NCI-H460 (cell line): ENCODE data around the gene PRR29. TPM values are rescaled to one million over a fixed set of nuclear protein-coding genes. Genes with fewer than 3 reads are reported as not detected.

Experiments
- DNase-seq: peaks from one replicate; pipeline ENCODE4 v3.0.0-alpha.2; 2016; ENCODE audit warnings: low read depth; ENCODE audit errors: extremely low read depth
- total RNA-seq: library from RNA; depleted of rRNA; stranded (reverse); fragments of >200 nt; shearing (Covaris generic); gene quantifications from 2 replicates; pipeline ENCODE4 v1.2.3, GENCODE V29; 2014; rRNA removed

The PRR29 gene
- total RNA-seq, 1 experiment from 2014 or later, result not detected

GRCh38 chr17:64038331-64039105 is 40.4 kb downstream of the PRR29 start:
- no peak for DNase-seq

GRCh38 chr17:64039106-64039400 is 40.9 kb downstream of the PRR29 start:
- no peak for DNase-seq

GRCh38 chr17:64040206-64040605 is 42.1 kb downstream of the PRR29 start:
- DNase-seq, result no peak

- DNase-seq, result no peak
Measured at GRCh38 chr17:64041912-64042311, 43.8 kb downstream of the PRR29 start.

- DNase-seq, result no peak
Measured at GRCh38 chr17:64042700-64043485, 44.7 kb downstream of the PRR29 start.

- DNase-seq, result no peak
Measured at GRCh38 chr17:64045176-64045575, 47.0 kb downstream of the PRR29 start.

- DNase-seq, result no peak
Measured at GRCh38 chr17:64048805-64049204, 50.7 kb downstream of the PRR29 start.

GRCh38 chr17:64051153-64051552 is 53.0 kb downstream of the PRR29 start:
- no peak for DNase-seq

- no peak for DNase-seq
Measured at GRCh38 chr17:64053101-64053500, 55.0 kb downstream of the PRR29 start.

Other genes with a start within 250 kb of the PRR29 start
- 66.5 and 79.2 TPM in 2 replicates for gene CCDC47, start 224.8 kb upstream of the PRR29 start, total RNA-seq
- 55.7 and 61.2 TPM in 2 replicates for gene DDX42, start 224.2 kb upstream of the PRR29 start, total RNA-seq
- gene PSMC5, start 170.9 kb upstream of the PRR29 start, total RNA-seq, result 52.7 and 66.3 TPM in 2 replicates
- 27.9 and 35.0 TPM in 2 replicates for gene FTSJ3, start 170.7 kb upstream of the PRR29 start, total RNA-seq
- gene SMARCD2, start 155.7 kb upstream of the PRR29 start, total RNA-seq, result 73.6 and 75.5 TPM in 2 replicates
- not detected in 2 replicates for gene CSH2, start 124.7 kb upstream of the PRR29 start, total RNA-seq
- not detected in 2 replicates for gene GH2, start 116.4 kb upstream of the PRR29 start, total RNA-seq
- gene CSH1, start 101.8 kb upstream of the PRR29 start, total RNA-seq, result not detected in 2 replicates
- gene CSHL1, start 87.1 kb upstream of the PRR29 start, total RNA-seq, result not detected in 2 replicates
- not detected in 2 replicates for gene GH1, start 79.5 kb upstream of the PRR29 start, total RNA-seq
- not detected in 2 replicates for gene CD79B, start 66.0 kb upstream of the PRR29 start, total RNA-seq
- 0.06 and 0.77 TPM in 2 replicates for gene SCN4A, start 25.4 kb upstream of the PRR29 start, total RNA-seq
- not detected in 2 replicates for gene ICAM2, start 22.3 kb downstream of the PRR29 start, total RNA-seq
- gene ERN1, start 131.8 kb downstream of the PRR29 start, total RNA-seq, result 13.4 and 14.0 TPM in 2 replicates